WTC11 (cell line): Measurements from ENCODE around the gene ZIC1. TPM values are rescaled to one million over a fixed set of nuclear protein-coding genes. Genes with fewer than 3 reads are reported as not detected.

Experiments
- ATAC-seq: fragments of 200-7000 bp; cut with Tn5 transposase; 2 replicates; pipeline ENCODE4 v1.10.0; 2021; ENCODE audit warnings: mild to moderate bottlenecking, moderate library complexity
- CTCF ChIA-PET: fragments of 300-600 bp; sonication (Branson Sonifier 250); formaldehyde crosslinking; loops from one replicate; lab custom pipeline; 2021; ENCODE audit warnings: antibody characterized with exemption; lab: Charles Lee
- POLR2A ChIA-PET: fragments of 350-600 bp; sonication (Branson Sonifier 250); formaldehyde crosslinking; loops from one replicate; lab custom pipeline; 2021; ENCODE audit warnings: antibody characterized with exemption; lab: Charles Lee
- DNase-seq: peaks from one replicate; pipeline ENCODE4 v3.0.0; 2021; ENCODE audit warnings: low spot score
- H3K27ac Mint-ChIP-seq: 2 replicates; pipeline ENCODE4 v1.8.0; 2021; ENCODE audit warnings: mixed read lengths
- H3K27me3 Mint-ChIP-seq: 2 replicates; pipeline ENCODE4 v1.8.0; 2021; ENCODE audit warnings: low read depth, mild to moderate bottlenecking, moderate library complexity, mixed read lengths
- H3K36me3 Mint-ChIP-seq: 2 replicates; pipeline ENCODE4 v1.8.0; 2021; ENCODE audit warnings: mixed read lengths
- H3K4me1 Mint-ChIP-seq: 2 replicates; pipeline ENCODE4 v1.8.0; 2022; ENCODE audit warnings: mixed read lengths
- H3K4me3 Mint-ChIP-seq: 2 replicates; pipeline ENCODE4 v1.8.0; 2021; ENCODE audit warnings: mild to moderate bottlenecking, moderate library complexity, mixed read lengths
- H3K9me3 Mint-ChIP-seq: 2 replicates; pipeline ENCODE4 v1.8.0; 2021; ENCODE audit warnings: mixed read lengths
- ATF1 ChIP-seq: sonication (generic); formaldehyde crosslinking; IDR thresholded peaks from 2 replicates; pipeline ENCODE4 v1.8.1; 2023; ENCODE audit warnings: mild to moderate bottlenecking, moderate library complexity, missing genetic modification reagents
- CBFB ChIP-seq: sonication (generic); formaldehyde crosslinking; IDR thresholded peaks from 2 replicates; pipeline ENCODE4 v1.8.1; 2022; ENCODE audit warnings: mild to moderate bottlenecking, low read depth, missing genetic modification reagents
- E2F5 ChIP-seq: sonication (generic); formaldehyde crosslinking; IDR thresholded peaks from 2 replicates; pipeline ENCODE4 v1.8.1; 2022; ENCODE audit warnings: mild to moderate bottlenecking, moderate library complexity, missing genetic modification reagents
- EMX1 ChIP-seq: fragments of 250-450 bp; sonication (Bioruptor Pico); IDR thresholded peaks from 2 replicates; pipeline ENCODE4 v1.8.0; 2021; ENCODE audit warnings: mild to moderate bottlenecking
- ESRRA ChIP-seq: sonication (generic); formaldehyde crosslinking; IDR thresholded peaks from 2 replicates; pipeline ENCODE4 v1.8.1; 2022; ENCODE audit warnings: mild to moderate bottlenecking, missing genetic modification reagents, borderline replicate concordance
- ETV6 ChIP-seq: sonication (generic); formaldehyde crosslinking; IDR thresholded peaks from 2 replicates; pipeline ENCODE4 v1.8.1; 2022; ENCODE audit warnings: mild to moderate bottlenecking, missing genetic modification reagents
- FOXK1 ChIP-seq: sonication (generic); formaldehyde crosslinking; IDR thresholded peaks from 2 replicates; pipeline ENCODE4 v1.8.0; 2022; ENCODE audit warnings: mild to moderate bottlenecking, moderate library complexity, missing genetic modification reagents
- GABPB1 ChIP-seq: sonication (generic); formaldehyde crosslinking; IDR thresholded peaks from 2 replicates; pipeline ENCODE4 v1.8.1; 2023; ENCODE audit warnings: mild to moderate bottlenecking, missing genetic modification reagents
- GTF2I ChIP-seq: fragments of 250-450 bp; sonication (Bioruptor Pico); conservative IDR thresholded peaks from 2 replicates; pipeline ENCODE4 v1.4.0; 2021; ENCODE audit warnings: mild to moderate bottlenecking
- JAZF1 ChIP-seq: fragments of 250-450 bp; sonication (Bioruptor Pico); IDR thresholded peaks from 2 replicates; pipeline ENCODE4 v1.9.0; 2021; ENCODE audit warnings: moderate library complexity, mild to moderate bottlenecking, inconsistent platforms
- JUN ChIP-seq: sonication (generic); formaldehyde crosslinking; IDR thresholded peaks from 2 replicates; pipeline ENCODE4 v1.8.0; 2023; ENCODE audit warnings: mild to moderate bottlenecking, missing genetic modification reagents
- KAT7 ChIP-seq: sonication (generic); formaldehyde crosslinking; IDR thresholded peaks from 2 replicates; pipeline ENCODE4 v1.8.1; 2023; ENCODE audit warnings: missing genetic modification reagents, mild to moderate bottlenecking, borderline replicate concordance
- NFYB ChIP-seq: sonication (generic); formaldehyde crosslinking; conservative IDR thresholded peaks from 2 replicates; pipeline ENCODE4 v1.8.0; 2022; ENCODE audit warnings: low read depth, missing genetic modification reagents
- NR2C2 ChIP-seq: sonication (generic); formaldehyde crosslinking; IDR thresholded peaks from 2 replicates; pipeline ENCODE4 v1.8.0; 2022; ENCODE audit warnings: mild to moderate bottlenecking, missing genetic modification reagents
- OVOL2 ChIP-seq: fragments of 250-450 bp; sonication (Bioruptor Pico); IDR thresholded peaks from 2 replicates; pipeline ENCODE4 v1.9.0; 2021; ENCODE audit warnings: mild to moderate bottlenecking, borderline replicate concordance
- PRDM15 ChIP-seq: sonication (generic); formaldehyde crosslinking; IDR thresholded peaks from 2 replicates; pipeline ENCODE4 v1.8.0; 2022; ENCODE audit warnings: missing genetic modification reagents
- TCF7 ChIP-seq: sonication (generic); formaldehyde crosslinking; IDR thresholded peaks from 2 replicates; pipeline ENCODE4 v1.8.0; 2022; ENCODE audit warnings: mild to moderate bottlenecking, low read depth, missing genetic modification reagents, moderate library complexity
- TEAD1 ChIP-seq: sonication (generic); formaldehyde crosslinking; IDR thresholded peaks from 2 replicates; pipeline ENCODE4 v1.8.0; 2022; ENCODE audit warnings: mild to moderate bottlenecking, missing genetic modification reagents
- ZNF232 ChIP-seq: sonication (generic); formaldehyde crosslinking; IDR thresholded peaks from 2 replicates; pipeline ENCODE4 v1.8.0; 2022; ENCODE audit warnings: mild to moderate bottlenecking, missing genetic modification reagents
- ZNF317 ChIP-seq: sonication (generic); formaldehyde crosslinking; IDR thresholded peaks from 2 replicates; pipeline ENCODE4 v1.8.1; 2023; ENCODE audit warnings: low read depth, mild to moderate bottlenecking, moderate library complexity, missing genetic modification reagents, borderline replicate concordance
- ZNF512 ChIP-seq: sonication (generic); formaldehyde crosslinking; IDR thresholded peaks from 2 replicates; pipeline ENCODE4 v1.8.1; 2022; ENCODE audit warnings: missing genetic modification reagents, borderline replicate concordance
- total RNA-seq: library from RNA; stranded (reverse); gene quantifications from 3 replicates; pipeline ENCODE4 v1.2.3, GENCODE V29; 2021
- TF ChIP-seq, protein P1 (sequence below): sonication (generic); formaldehyde crosslinking; IDR thresholded peaks from 2 replicates; pipeline ENCODE4 v1.8.0; 2023; ENCODE audit warnings: missing genetic modification reagents, mild to moderate bottlenecking, borderline replicate concordance
- TF ChIP-seq, protein P2 (sequence below): sonication (generic); formaldehyde crosslinking; IDR thresholded peaks from 2 replicates; pipeline ENCODE4 v1.8.1; 2023; ENCODE audit warnings: mild to moderate bottlenecking, moderate library complexity, missing genetic modification reagents

Gene ZIC1
- total RNA-seq, 1 experiment from 2014 or later, result 59.7 TPM

GRCh38 chr3:147383617-147384016, 25.5 kb upstream of the ZIC1 start (continued):
- TF ChIP-seq CBFB (no peak), EMX1 (CRISPR knock-in tag) (no peak), GTF2I (CRISPR knock-in tag) (no peak), ATF1 (CRISPR knock-in tag) (no peak), ETV6 (CRISPR knock-in tag) (no peak), FOXK1 (CRISPR knock-in tag) (no peak), TEAD1 (CRISPR knock-in tag) (no peak), OVOL2 (no peak), E2F5 (CRISPR knock-in tag) (no peak)

GRCh38 chr3:147384210-147385058, 24.7 kb upstream of the ZIC1 start:
- Mint-ChIP-seq H3K27ac (no peak overlapping the region), H3K36me3 (no peaks in the 10 kb centered on the region), H3K4me1 (peaks cover 96% of the 10 kb centered on the region), H3K9me3 (no peaks in the 10 kb centered on the region), H3K27me3 (peaks cover 97% of the 10 kb centered on the region), H3K4me3 (peak overlapping the region; percentile 59)
- ATAC-seq (peak; percentile 61), DNase-seq (peak; percentile 91)
- ChIA-PET POLR2A (interaction anchor here (0.9 to 2.1 kb wide), 3 partner anchors 8 to 13 kb away, joined by 3 to 8 read pairs (median 3); no protein-coding TSS in a partner anchor), CTCF (interaction anchor here (0.6 to 6.3 kb wide), 38 partner anchors 9 to 780 kb away, joined by 3 to 70 read pairs (median 5); partner anchors contain the start of genes ZIC1 and ZIC4)
- TF ChIP-seq JAZF1 (CRISPR knock-in tag) (no peak), JUN (no peak), KAT7 (CRISPR knock-in tag) (0 out of 2 replicates have a peak, but pooled peaks have one; percentile 52), NFYB (CRISPR knock-in tag) (no peak), ZNF317 (CRISPR knock-in tag) (no peak), NR2C2 (CRISPR knock-in tag) (no peak), GABPB1 (CRISPR knock-in tag) (no peak), ZNF232 (no peak), ZNF512 (CRISPR knock-in tag) (no peak), PRDM15 (CRISPR knock-in tag) (0 out of 2 replicates have a peak, but pooled peaks have one; percentile 29), TCF7 (no peak), TEAD1 (CRISPR knock-in tag) (no peak), ESRRA (CRISPR knock-in tag) (no peak)
- TF ChIP-seq, protein P1, sequence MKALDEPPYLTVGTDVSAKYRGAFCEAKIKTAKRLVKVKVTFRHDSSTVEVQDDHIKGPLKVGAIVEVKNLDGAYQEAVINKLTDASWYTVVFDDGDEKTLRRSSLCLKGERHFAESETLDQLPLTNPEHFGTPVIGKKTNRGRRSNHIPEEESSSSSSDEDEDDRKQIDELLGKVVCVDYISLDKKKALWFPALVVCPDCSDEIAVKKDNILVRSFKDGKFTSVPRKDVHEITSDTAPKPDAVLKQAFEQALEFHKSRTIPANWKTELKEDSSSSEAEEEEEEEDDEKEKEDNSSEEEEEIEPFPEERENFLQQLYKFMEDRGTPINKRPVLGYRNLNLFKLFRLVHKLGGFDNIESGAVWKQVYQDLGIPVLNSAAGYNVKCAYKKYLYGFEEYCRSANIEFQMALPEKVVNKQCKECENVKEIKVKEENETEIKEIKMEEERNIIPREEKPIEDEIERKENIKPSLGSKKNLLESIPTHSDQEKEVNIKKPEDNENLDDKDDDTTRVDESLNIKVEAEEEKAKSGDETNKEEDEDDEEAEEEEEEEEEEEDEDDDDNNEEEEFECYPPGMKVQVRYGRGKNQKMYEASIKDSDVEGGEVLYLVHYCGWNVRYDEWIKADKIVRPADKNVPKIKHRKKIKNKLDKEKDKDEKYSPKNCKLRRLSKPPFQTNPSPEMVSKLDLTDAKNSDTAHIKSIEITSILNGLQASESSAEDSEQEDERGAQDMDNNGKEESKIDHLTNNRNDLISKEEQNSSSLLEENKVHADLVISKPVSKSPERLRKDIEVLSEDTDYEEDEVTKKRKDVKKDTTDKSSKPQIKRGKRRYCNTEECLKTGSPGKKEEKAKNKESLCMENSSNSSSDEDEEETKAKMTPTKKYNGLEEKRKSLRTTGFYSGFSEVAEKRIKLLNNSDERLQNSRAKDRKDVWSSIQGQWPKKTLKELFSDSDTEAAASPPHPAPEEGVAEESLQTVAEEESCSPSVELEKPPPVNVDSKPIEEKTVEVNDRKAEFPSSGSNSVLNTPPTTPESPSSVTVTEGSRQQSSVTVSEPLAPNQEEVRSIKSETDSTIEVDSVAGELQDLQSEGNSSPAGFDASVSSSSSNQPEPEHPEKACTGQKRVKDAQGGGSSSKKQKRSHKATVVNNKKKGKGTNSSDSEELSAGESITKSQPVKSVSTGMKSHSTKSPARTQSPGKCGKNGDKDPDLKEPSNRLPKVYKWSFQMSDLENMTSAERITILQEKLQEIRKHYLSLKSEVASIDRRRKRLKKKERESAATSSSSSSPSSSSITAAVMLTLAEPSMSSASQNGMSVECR (CRISPR knock-in tag), result no peak
- TF ChIP-seq, protein P2, sequence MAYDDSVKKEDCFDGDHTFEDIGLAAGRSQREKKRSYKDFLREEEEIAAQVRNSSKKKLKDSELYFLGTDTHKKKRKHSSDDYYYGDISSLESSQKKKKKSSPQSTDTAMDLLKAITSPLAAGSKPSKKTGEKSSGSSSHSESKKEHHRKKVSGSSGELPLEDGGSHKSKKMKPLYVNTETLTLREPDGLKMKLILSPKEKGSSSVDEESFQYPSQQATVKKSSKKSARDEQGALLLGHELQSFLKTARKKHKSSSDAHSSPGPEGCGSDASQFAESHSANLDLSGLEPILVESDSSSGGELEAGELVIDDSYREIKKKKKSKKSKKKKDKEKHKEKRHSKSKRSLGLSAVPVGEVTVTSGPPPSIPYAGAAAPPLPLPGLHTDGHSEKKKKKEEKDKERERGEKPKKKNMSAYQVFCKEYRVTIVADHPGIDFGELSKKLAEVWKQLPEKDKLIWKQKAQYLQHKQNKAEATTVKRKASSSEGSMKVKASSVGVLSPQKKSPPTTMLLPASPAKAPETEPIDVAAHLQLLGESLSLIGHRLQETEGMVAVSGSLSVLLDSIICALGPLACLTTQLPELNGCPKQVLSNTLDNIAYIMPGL (CRISPR knock-in tag), result no peak
